ENCODE data around the gene PDGFD. TPM values are rescaled to one million over a fixed set of nuclear protein-coding genes. Genes with fewer than 3 reads are reported as not detected.

Gene PDGFD
- total and polyA plus RNA-seq, 9 donors = 42.8 to 134 (median 77.9) TPM

DNA sequence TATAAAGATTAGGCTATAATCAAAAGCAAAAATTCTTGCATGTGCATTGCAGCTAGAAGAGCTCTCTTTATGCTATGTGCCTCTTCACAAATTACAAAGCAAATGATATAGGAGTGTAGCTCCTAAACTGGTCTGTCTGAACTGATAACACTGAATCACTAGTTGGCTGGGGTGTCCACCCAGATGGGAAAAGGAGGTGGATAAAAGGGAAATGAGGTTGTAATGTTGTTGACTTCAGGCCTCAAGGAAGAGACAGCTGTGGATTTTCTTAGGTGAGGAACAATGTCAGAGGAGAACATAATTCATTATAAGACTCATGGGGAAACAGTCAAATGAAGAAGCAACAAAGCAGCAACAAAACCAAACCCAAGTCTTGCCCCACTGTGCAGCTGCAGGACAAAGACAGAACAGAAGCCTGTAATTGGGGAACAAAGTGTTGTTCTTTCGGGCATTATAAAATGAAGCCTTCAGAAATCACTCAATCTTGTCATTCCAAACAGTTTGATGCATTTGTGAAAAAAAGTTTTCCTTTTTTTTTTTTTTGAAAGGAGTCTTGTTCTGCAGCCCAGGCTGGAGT, 257.6 kb downstream of the PDGFD start:
- H3K36me3 ChIP-seq = no peaks in the 10 kb centered on the region
- no peaks in the 10 kb centered on the region for H3K27me3 ChIP-seq
- no peak overlapping the region for H3K27ac ChIP-seq
- no peaks in the 10 kb centered on the region for H3K9me3 ChIP-seq
- H3K4me1 ChIP-seq (ENCODE audit: insufficient read depth) = peaks cover 2% of the 10 kb centered on the region
- no peak for TF ChIP-seq EP300 (IDR thresholded peaks at IDR 0.05)
- 88 to 95% (median 89%) methylated on average over 1 of the region's 1 CpG for WGBS, 3 donors
- H3K4me3 ChIP-seq = no peak overlapping the region
- intact Hi-C loops (cut with DNase I) = no loop called here
- no peak for DNase-seq

DNA sequence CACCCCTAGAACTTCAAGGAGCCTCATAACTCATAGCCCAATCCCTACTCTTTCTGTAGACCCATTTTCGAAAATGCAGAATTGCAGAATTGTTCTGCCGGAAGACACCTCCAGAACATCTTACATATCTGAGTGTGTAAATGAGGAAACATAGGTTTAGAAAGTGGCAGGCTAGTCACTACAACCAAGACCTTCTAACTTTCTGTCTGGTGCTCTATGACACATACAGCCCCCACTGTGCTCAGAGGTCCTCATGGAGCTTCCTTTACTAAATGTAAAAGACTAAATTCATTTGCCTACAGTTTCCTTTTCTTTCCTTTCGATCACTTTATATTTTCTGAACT, 259.7 kb downstream of the PDGFD start:
- TF ChIP-seq POLR2A (IDR thresholded peaks at IDR 0.05) = no peak
- TF ChIP-seq, protein P1, sequence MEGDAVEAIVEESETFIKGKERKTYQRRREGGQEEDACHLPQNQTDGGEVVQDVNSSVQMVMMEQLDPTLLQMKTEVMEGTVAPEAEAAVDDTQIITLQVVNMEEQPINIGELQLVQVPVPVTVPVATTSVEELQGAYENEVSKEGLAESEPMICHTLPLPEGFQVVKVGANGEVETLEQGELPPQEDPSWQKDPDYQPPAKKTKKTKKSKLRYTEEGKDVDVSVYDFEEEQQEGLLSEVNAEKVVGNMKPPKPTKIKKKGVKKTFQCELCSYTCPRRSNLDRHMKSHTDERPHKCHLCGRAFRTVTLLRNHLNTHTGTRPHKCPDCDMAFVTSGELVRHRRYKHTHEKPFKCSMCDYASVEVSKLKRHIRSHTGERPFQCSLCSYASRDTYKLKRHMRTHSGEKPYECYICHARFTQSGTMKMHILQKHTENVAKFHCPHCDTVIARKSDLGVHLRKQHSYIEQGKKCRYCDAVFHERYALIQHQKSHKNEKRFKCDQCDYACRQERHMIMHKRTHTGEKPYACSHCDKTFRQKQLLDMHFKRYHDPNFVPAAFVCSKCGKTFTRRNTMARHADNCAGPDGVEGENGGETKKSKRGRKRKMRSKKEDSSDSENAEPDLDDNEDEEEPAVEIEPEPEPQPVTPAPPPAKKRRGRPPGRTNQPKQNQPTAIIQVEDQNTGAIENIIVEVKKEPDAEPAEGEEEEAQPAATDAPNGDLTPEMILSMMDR (IDR thresholded peaks at IDR 0.05) = no peak
- TF ChIP-seq EP300 (IDR thresholded peaks at IDR 0.05) = no peak
- H3K27me3 ChIP-seq = no peaks in the 10 kb centered on the region
- H3K36me3 ChIP-seq = no peaks in the 10 kb centered on the region
- H3K4me1 ChIP-seq (ENCODE audit: insufficient read depth) = peaks cover 2% of the 10 kb centered on the region
- H3K27ac ChIP-seq = no peak overlapping the region
- DNase-seq = no peak
- intact Hi-C loops (cut with DNase I) = no loop called here
- 66 to 96% (median 82%) methylated on average over 3 of the region's 3 CpGs for WGBS, 3 donors
- H3K9me3 ChIP-seq = no peaks in the 10 kb centered on the region
- H3K4me3 ChIP-seq = no peak overlapping the region

DNA sequence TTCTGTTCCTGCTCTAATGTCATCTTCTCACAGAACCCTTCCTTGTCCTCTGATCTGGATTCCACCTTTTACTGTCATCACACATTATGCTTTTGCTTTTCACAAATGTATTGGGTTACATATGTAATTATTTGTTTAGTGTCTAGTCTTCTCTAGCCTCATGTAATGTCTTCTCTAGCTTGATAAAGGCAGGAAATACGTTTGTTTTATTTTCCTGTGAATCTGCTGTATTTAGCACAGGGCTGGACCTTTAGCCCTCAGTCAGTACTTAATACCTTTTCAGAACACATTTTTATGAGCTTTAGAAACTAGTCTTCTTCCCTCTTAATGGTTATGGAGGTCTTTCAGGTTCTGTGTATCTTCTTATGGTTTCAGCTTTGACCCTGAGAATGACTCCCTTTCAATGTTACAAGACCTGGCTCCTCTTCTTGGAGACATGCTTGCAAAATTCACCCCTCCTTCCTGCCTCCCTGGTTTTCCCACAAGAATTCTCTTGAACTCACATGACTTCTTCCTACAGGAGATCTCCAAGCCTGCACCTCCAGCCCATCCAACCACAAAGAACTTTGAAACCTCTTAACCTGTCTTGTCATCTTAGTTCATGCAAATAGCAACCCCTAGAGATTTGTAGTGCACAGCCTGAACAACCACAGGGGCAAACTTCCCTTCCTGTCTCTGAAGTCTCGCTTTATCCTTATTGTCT, 260.2 kb downstream of the PDGFD start:
- peaks cover 2% of the 10 kb centered on the region for H3K4me1 ChIP-seq (ENCODE audit: insufficient read depth)
- TF ChIP-seq, protein P1 (IDR thresholded peaks at IDR 0.05) = no peak
- TF ChIP-seq POLR2A (IDR thresholded peaks at IDR 0.05) (no peak), EP300 (IDR thresholded peaks at IDR 0.05) (no peak)
- H3K36me3 ChIP-seq = no peaks in the 10 kb centered on the region
- 65 to 71% (median 70%) methylated on average over 2 of the region's 2 CpGs for WGBS, 3 donors
- no peak for DNase-seq
- H3K27me3 ChIP-seq = no peaks in the 10 kb centered on the region
- H3K9me3 ChIP-seq = no peaks in the 10 kb centered on the region
- H3K4me3 ChIP-seq = no peak overlapping the region
- no peak overlapping the region for H3K27ac ChIP-seq
- intact Hi-C loops (cut with DNase I) = no loop called here

DNA sequence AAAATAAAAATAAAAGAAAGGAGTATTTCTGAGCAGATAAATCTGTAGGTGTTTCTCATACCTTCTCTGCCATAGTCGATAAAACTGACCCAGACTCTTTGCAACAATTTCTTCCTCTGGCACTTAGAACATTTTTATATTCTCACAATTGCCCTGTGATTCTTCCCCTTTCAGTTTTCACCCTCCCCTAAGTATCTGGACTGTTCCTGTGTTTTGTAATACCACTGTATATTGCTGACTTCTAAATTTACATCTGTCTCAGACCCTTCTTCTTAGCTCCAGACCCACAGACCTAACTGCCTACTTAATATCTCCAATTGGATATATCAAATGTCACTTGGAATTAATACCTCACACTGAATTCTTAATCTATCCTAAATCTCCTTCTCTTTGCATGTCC, 261.0 kb downstream of the PDGFD start:
- Histone ChIP-seq H3K27ac (no peak overlapping the region), H3K4me1 (ENCODE audit: insufficient read depth) (peaks cover 2% of the 10 kb centered on the region), H3K9me3 (no peaks in the 10 kb centered on the region), H3K4me3 (no peak overlapping the region), H3K27me3 (no peaks in the 10 kb centered on the region), H3K36me3 (no peaks in the 10 kb centered on the region)
- TF ChIP-seq POLR2A (IDR thresholded peaks at IDR 0.05) = no peak
- TF ChIP-seq EP300 (IDR thresholded peaks at IDR 0.05) = no peak
- TF ChIP-seq, protein P1 (IDR thresholded peaks at IDR 0.05) = no peak
- intact Hi-C loops (cut with DNase I) = no loop called here
- DNase-seq = no peak
- 86 to 90% (median 88%) methylated on average over 1 of the region's 1 CpG for WGBS, 3 donors

DNA sequence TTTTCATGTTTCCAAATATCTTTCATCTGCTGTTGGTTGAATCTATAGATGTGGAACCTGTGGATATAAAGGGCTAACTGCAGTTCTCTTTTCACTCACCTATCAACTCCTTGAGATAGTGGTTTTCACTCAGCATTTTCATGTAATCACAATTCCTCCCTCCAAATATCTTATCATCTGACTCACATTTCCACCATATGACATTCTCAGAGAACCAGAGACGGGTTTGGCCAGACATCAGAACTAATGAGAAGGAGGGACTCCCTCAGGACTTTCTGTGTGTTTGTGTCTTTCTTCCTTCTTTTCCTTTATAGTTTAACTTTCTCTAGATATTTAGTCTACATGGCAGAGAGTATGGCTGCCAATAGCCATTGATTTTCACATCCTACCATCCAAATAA, 262.3 kb downstream of the PDGFD start:
- H3K4me1 ChIP-seq (ENCODE audit: insufficient read depth) = peaks cover 2% of the 10 kb centered on the region
- no peaks in the 10 kb centered on the region for H3K9me3 ChIP-seq
- WGBS, 3 donors = 81 to 88% (median 87%) methylated on average over 1 of the region's 1 CpG
- H3K36me3 ChIP-seq = no peaks in the 10 kb centered on the region
- DNase-seq = no peak
- H3K4me3 ChIP-seq = no peak overlapping the region
- intact Hi-C loops (cut with DNase I) = no loop called here
- TF ChIP-seq POLR2A (IDR thresholded peaks at IDR 0.05) (no peak), EP300 (IDR thresholded peaks at IDR 0.05) (no peak)
- TF ChIP-seq, protein P1 (IDR thresholded peaks at IDR 0.05) = no peak
- H3K27ac ChIP-seq = no peak overlapping the region
- H3K27me3 ChIP-seq = no peaks in the 10 kb centered on the region

All from ovary (tissue), 9 donors.